HG02884 (cell line): ENCODE measurements around the gene CHST8.
"Not testable (repeated sequence)": the region's sequence is repeated elsewhere in the genome, so short reads cannot be mapped to it uniquely, and the experiment has no call there.

Experiments
- ATAC-seq: cut with Tn5 transposase; IDR thresholded peaks from one replicate; pipeline ENCODE4 v1.9.1; 2021; ENCODE audit warnings: mild to moderate bottlenecking, moderate library complexity; ENCODE audit not compliant: unreplicated experiment

The CHST8 gene

GRCh38 chr19:33618363-33618762 lies 3.4 kb upstream of the CHST8 start:
- ATAC-seq = not testable (repeated sequence)

GRCh38 chr19:33618884-33619283 lies 2.9 kb upstream of the CHST8 start:
- no peak for ATAC-seq

- no peak for ATAC-seq
Observed at GRCh38 chr19:33620611-33621010, 1.1 kb upstream of the CHST8 start.

- no peak for ATAC-seq
Observed at GRCh38 chr19:33621065-33621785, 528 bp upstream of the CHST8 start.

- no peak for ATAC-seq
Observed at GRCh38 chr19:33622505-33622808, 704 bp downstream of the CHST8 start.

- no peak for ATAC-seq
Observed at GRCh38 chr19:33622809-33623511, 1.2 kb downstream of the CHST8 start.

GRCh38 chr19:33624586-33624985 lies 2.8 kb downstream of the CHST8 start:
- ATAC-seq = no peak

GRCh38 chr19:33627526-33627925 lies 5.8 kb downstream of the CHST8 start:
- no peak for ATAC-seq

- ATAC-seq = no peak
Observed at GRCh38 chr19:33627962-33628839, 6.4 kb downstream of the CHST8 start.

GRCh38 chr19:33628921-33629825 lies 7.4 kb downstream of the CHST8 start:
- ATAC-seq = no peak

GRCh38 chr19:33629826-33630375 lies 8.1 kb downstream of the CHST8 start:
- ATAC-seq = no peak

GRCh38 chr19:33630880-33631608 lies 9.3 kb downstream of the CHST8 start:
- ATAC-seq = no peak

GRCh38 chr19:33631609-33631973 lies 9.8 kb downstream of the CHST8 start:
- ATAC-seq = no peak

GRCh38 chr19:33634361-33635091 lies 12.8 kb downstream of the CHST8 start:
- ATAC-seq = no peak

GRCh38 chr19:33638167-33639034 lies 16.6 kb downstream of the CHST8 start:
- no peak for ATAC-seq

- ATAC-seq = no peak
Observed at GRCh38 chr19:33639035-33639681, 17.4 kb downstream of the CHST8 start.

- no peak for ATAC-seq
Observed at GRCh38 chr19:33640773-33641172, 19.0 kb downstream of the CHST8 start.

- no peak for ATAC-seq
Observed at GRCh38 chr19:33641261-33641660, 19.5 kb downstream of the CHST8 start.
